DMS79 treated with DMSO at 0.1 percent for 48 hours (cell line): ENCODE measurements around the gene ZNF689.
"Not testable (repeated sequence)": the region's sequence is repeated elsewhere in the genome, so short reads cannot be mapped to it uniquely, and the experiment has no call there.

Experiments
- DNase-seq: peaks from one replicate; lab custom pipeline; 2025; lab: John Stamatoyannopoulos, UW

The ZNF689 gene

DNA sequence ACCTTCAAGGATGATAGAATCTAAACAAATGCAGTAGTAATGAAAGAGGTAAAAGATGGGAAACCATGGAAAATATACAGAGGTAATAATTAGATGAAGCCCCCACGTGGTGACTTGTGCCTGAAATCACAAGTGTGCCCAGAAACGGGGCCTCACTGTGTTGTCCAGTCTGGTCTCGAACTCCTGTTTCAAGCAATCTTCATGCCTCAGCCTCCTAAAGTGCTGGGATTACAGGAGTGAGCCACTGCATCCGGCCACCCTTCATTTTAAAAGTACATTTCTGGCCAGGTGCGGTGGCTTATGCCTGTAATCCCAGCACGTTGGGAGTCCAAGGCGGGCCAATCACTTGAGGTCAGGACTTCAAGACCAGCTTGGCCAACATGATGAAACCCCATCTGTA is 26.4 kb upstream of the ZNF689 start:
- no peak for DNase-seq

DNA sequence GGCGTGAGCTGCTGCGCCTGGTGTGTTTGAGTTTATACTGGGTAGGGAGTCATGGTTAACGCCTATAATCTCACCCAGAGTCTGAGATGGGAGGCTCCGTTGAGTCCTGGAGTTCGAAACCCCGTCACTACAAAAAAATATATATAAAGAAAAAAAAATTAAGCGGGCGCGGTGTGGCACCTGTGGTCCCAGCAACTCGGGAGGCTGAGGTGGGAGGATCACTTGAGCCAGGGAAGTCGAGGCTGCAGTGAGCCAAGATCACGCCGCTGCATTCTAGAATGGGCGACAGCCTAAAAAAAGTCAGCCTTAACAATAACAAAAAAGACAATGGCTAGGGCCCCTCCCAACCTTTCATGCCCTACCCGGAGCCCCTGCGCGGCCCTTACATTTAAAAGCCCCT is 23.3 kb upstream of the ZNF689 start:
- DNase-seq = no peak

DNA sequence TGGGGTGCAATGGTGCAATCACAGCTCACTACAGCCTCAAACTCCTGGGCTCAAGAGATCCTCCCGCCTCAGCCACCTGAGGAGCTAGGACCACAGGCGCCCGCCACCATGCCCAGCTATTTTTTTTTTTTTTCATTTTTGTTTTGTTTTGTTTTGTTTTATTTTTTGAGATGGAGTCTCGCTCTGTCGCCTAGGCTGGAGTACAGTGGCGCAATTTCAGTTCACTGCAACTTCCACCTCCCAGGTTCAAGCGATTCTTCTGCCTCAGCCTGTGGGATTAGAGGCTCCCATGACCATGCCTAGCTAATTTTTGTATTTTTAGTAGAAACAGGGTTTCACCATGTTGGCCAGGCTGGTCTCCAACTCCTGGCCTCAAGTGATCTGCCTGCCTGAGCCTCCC is 22.3 kb upstream of the ZNF689 start:
- not testable (repeated sequence) for DNase-seq

DNA sequence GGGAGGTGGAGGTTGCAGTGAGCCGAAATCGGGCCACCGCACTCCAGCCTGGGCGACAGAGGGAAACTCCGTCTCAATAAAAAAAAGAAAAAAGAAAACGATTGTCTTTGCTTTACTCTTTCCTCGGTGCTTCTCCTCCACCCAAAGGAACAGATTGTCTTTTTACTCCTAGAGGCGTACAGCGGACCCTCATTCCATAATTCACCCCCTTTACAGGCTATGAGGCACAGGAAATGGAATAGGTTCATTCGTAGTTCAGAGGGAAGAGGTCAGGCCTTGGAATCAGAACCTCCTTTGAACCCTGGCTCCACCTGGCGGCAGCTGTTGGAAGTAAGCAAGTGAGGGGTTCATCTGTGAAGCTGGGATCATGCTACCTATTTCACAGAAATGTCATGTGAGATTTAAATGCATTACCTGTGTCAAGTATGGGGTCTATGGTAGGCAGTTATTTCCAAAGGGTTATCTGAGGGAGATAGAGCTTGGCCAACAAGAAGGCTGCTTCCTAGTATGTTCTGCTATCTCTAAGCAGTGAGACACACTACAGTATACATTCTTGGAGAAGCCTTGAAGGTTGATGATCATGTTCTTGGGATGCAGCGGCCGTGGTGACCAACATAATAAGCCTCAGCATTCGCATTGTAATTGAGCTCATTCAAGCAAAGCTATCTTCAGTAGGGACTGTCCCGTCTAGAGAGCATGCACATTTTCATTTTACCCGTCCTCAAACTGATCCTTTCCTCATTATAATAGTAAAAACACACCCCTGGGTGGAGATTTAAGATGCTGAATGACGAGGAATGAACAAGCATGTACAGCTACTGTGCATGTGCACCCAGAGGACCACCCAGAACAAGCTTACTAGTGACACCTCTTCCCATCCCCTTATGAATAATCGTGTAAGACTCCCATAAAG is 18.7 kb upstream of the ZNF689 start:
- DNase-seq = peak; percentile 83

DNA sequence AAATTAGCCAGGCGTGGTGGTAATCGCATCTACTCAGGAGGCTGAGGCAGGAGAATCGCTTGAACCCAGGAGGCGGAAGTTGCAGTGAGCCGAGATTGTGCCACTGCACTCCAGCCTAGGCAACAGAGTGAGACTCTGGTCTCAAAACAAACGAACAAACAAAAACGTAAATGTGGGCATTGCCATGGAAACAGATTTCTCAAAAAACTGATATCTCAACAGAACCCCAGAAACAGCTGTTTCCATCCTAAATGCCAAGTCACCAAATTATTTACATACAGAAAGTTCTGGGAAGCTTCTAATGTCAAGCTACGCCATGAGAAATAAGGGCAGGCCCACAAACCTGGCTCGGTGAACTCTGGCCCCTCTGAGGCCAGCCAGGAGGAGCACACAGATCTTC is 16.0 kb upstream of the ZNF689 start:
- DNase-seq = no peak

DNA sequence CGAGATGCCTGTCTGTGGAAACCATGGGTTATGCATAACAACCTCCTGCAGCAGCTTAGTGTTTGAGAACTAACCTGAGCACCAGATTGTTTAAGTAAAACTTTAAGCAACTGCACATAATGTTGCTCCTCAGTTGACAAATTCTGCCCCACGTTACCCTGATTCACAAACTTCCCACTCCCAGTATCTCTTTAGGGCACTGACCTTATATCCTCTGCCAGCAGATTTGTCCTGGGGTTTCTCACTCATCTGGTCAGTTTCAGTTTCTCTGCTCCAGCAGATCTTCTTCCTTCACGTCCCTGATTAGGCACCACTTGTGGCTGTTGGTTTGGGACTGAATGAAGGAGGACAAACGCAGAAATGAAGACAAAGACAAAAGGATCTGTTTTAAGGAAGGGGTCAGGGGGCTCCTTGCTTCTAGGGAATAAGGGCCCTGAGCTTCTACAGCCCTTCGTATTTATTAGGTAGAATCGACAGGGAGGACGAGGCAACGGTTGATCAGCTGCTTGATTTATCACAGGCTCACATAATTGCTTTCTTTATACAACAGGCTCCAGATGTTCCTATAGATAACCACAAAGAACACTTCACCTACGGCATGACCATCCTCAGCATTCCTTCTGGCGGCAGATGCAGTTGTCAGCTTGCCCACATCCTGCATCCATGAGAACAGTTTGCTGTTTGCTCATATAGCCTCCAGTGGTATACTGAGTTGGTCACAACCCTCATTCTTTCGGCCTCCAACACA is 13.5 kb upstream of the ZNF689 start:
- DNase-seq = no peak

DNA sequence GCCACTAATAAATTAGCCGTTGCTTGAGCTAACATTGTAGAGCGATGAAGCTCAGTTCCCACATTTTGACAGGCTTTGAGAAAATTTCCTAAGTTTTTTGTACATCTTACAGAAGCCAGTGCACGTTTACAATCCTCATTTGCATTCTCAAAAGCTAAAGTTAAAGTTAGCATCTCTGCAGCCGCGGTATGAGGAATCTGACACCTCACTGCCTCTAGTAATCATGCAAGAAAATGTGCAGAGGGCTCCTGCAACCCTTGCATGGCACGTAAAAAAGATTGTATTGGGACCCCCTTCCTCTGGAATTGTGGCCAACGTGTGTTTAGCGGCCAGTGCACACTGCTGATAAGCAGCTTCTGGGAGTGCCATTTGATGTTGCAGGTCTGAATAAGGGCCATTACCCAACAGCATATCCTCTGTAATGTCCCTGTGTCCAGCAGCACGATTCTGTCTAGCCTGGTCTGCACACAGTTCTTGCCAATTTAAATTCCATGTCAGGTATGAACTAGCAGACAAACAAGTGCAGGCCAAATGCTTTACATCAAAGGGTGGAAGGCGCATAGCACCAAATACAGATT is 12.4 kb upstream of the ZNF689 start:
- no peak for DNase-seq

DNA sequence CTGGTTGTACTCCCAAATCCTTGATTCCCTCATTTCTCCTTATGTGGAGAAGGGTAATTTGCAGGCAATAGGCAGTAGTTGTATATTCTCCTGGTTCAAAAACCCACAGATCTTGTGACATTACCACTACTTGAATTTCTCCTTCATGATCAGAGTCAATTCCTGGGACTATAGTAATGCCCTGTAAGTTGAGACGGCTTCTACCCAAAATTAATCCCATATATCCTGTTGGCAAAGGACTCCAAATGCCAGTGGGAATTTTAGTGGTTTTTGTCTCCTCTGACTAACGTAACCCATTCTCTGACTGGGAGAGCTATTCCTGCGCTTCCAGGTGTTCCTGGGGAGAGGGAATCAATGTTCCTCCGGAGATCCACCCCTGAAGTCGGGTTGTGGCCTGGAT is 11.6 kb upstream of the ZNF689 start:
- no peak for DNase-seq

DNA sequence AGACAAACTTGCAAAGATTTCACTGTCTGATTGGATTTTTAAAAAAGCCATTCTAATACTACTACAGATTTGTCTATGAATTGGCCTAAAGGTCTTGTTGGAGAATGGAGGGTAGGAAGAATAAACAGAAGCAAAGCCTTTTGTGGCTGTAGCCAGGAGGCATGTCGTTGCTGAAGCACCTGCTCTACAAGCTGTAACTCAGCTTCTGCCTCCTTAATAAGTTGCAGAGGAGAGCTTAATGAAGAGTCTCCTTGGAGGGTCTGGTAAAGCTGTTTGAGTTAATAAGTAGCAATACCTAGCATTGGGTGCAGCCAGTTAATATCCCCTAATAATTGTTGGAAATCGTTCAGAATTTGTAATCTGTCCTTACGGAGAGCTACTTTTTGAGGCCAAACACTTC is 10.0 kb upstream of the ZNF689 start:
- DNase-seq = peak; percentile 76

DNA sequence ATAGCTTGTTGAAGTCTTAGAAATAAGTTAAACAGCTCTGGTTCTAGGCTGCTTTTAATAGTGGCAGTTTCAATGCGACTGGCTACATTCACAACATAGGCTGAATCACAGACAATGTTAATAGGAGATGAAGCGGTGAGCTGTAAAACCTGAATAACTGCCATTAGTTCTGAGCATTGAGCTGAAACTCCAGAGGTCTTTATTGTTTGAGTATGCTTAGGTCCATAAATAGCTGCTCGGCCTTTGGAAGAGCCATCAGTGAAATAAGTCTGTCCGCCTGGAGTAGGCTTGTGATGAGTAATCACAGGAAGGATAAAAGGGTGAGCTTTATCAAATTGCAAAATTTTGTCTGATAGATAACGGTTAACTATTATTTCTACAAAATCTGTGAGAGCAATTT is 9.4 kb upstream of the ZNF689 start:
- DNase-seq = peak; percentile 58

DNA sequence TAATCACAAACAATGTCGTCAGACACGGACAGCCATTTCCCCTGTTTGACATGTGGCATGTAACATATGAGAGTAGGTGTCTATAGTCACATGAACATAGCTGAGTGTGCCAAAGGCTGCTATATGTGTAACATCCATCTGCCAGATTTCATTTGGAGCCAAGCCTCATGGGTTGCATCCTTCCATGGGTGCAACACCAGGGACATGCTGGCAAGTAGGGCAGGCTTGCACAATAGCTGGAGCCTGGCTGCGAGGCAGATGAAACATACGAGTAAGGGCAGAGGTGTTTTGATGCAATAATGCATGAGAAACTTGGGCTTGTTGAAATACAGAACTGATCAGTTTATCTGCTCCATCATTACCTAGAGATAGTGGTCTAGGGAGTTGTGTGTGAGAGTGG is 9.0 kb upstream of the ZNF689 start:
- no peak for DNase-seq

DNA sequence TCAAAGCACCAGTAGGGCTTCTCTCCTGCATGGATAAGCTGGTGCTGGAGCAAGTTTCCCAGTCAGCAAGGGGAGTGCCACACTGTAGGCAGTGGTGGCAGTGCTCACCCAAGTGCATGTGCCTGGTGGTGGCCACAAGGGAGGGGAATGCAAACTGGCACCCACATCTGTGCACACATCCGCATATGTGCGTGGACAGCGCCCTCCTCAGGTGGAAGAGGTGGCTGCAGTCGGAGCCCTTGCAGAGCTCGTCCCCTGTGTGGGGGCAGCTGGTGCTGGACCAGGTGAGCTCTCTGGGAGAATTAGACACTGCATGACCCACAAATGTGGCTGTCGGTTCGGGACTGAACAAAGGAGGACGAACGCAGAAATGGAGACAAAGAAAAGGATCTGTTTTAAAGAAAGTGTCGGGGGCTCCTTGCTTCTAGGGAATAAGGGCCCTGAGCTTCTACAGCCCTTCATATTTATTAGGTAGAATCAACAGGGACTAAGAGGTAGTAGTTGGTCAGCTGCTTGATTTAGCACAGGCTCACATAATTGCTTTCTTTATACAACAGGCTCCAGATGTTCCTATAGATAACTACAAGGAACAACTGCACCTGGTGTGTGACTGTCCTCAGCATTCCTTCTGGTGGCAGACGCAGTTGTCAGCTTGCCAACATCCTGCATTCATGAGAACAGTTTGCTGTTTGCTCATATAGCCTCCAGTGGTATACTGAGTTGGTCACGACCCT is 5.3 kb upstream of the ZNF689 start:
- peak; percentile 75 for DNase-seq

DNA sequence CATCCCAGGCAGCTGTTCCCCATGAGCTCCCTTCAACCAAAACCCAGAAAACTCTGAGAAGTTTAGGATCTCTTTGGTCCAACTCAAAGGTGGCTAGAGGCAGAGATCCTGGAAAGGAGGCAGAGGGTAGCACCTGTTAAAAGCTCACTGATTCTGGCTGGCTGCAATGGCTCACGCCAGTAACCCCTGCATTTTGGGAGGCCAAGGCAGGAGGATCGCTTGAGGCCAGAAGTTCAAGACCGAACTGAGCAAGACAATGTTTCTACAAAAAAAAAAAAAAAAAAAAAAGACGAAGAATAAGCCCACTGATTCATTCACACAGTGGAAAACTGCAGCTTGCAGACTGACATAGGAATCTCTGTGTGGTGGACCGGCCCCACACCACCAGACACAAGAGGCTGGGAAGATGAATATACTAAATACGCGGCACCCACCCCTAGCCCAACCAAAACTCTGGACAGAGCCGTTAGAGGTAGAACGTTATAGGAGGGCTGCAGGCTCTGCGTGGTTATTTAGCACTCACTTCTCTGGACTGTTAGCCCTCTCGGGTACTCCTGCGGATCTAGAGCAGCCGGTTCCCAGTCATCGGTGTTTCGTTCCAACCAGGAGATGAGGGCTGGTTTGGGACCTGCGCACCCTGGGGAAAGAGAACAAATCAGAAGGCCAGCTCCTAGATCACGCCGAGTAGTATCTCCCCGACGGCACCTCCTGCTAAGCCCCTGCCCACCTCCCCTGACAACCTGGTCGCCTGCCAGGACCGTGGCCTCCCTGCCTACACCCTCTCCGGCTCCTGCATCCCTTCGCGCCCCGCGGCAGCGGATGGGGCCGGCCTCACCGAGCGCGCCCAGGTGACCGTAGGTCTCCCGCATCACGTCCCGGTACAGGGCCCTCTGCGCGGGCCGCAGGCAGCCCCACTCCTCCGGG is 925 bp downstream of the ZNF689 start:
- peak; percentile 47 for DNase-seq

DNA sequence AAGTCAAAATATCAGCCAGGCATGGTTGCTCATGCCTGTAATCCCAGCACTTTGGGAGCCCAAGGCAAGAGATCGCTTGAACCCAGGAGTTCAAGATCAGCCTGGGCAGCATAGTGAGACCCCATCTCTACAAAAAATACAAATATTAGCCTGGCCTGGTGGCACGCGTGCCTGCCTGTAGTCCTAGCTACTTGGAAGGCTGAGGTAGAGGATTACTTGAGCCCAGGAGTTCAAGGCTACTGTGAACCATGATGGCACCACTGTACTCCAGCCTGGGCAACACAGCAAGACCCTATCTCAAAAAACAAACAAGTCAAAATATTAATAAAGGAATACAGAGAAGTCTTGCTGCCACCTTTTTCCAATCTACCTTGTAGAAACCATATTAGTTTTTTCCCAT is 4.2 kb downstream of the ZNF689 start:
- no peak for DNase-seq

DNA sequence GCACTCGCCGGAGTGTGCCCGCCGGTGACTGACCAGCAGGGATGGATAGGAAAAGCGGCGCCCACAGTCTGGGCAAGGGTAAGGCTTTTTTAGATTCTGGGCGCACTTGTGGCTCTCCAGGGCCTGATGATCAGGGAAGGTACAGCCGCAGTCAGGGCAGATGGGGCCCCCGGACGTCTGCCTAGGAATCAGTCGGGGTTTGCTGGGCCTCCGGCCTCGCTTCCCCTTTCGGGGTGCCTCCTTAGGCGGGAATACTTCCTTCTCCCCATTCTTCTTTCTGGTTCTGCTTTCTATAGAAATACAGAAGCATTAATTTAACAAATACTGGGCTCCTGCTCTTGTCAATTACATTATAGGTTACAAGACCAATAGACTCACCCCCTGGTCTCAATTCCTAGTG is 5.0 kb downstream of the ZNF689 start:
- DNase-seq = no peak

DNA sequence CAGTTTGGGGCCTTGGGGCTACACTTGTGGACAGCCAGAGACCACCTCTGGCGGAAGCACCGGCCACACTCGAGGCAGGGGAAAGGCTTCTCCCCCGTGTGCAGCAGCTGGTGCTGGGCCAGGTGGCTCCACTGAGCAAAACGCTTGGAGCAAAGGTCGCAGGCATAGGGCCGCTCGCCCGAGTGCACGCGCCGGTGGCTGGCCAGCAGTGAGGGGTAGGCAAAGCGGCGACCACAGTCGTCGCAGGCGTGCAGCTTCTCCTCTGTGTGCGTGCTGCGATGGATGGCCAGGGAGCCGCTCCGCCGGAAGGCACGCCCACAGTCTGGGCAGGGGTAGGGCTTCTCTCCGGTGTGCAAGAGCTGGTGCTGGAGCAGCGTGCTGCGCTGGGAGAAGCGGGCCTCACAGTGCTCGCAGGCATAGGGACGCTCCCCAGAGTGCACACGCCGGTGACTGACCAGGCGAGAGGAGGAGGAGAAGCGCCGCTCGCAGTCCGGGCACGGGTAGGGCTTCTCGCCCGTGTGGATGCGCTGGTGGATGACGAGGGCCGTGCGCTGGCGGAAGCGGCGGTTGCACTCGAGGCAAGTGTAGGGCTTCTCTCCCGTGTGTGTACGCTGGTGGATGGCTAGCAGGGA is 5.8 kb downstream of the ZNF689 start:
- no peak for DNase-seq

DNA sequence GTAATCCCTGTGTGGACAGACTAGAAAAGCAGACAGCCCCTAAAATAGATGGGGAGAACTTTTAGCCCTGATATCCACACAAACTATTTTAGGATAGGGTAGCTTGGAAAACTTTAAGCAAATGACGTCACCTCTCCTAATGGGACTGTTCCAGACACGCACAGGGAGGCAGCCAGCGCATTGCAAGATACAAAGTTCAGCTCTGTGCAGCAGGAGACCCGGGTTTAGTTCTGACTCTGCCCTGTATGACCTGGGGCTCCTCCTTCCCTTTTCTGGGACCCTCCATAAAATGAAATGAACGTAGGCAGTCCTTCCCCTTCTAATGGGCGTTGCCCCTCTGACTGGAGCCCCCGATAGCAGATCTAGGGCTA is 6.3 kb downstream of the ZNF689 start:
- DNase-seq = no peak

DNA sequence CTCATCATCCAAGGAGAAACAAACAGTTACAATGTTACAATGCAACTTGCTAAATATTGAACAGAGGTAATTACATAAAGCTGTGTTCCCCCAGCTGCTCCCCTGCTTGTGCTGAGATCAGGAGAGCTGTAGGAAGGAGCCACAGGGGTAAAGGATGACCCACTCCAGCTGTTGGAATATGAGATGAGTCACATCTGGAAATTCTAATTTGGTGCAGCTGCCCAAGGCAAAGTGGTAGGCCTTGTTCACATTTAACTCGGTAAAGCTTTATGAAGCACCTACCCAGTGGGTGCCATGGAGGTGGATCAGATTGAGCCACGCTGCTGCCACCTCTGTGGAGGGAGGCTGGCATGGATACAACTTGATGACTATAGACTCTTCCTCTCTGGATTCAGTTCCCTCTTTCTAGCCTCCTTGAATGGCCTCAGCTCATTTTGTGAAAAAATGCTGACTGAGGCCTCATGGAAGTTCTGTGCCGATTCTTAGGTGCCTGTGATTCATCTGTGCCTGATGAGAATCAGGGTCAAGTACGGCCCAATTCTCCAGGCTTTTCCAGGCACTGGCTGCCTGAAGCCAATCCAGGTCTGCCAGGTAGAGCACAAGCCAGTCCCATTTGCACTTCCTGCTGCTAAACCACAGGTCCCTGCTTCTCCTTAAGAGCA is 7.4 kb downstream of the ZNF689 start:
- no peak for DNase-seq

DNA sequence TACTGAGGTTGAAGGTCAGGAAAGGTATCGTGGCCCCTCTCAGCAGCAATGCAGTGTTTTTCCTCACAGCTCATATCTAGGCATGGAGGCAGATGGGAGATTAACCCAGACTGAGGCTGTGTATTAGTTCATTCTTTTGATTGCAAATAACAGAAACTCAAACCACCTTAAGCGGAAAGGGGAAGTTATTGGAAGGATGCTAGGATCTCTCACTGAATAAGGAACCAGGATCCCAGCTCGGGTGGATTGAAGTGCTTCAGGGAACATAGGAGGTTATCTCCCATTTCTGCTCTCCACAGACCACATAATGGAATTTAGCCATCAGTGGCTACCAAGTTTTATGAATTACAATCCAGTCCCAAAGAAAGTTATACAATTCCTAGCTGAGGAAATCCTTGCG is 8.2 kb downstream of the ZNF689 start:
- no peak for DNase-seq

DNA sequence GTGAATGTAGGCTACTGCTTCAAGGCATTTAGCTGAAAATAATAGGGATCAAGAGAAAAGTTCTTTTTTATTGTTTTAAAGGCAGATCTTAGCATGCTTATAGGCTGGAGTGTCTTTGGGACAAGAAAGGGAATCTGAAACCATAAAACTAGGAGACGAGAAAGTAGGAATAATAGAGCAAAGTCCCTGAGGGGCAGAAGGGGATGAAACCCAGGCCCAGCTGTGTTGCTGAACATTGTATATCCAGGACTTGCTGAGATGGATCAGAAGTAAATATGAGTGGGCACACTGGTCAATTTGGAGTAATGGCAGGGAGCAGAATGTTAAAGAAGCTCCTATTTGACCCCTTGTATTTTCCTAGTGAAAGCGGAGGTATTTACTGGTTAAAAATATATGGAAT is 9.3 kb downstream of the ZNF689 start:
- no peak for DNase-seq
